BLaER1 (cell line): Measurements from ENCODE around the gene ATP6V0D1.
"Not testable (repeated sequence)": the region's sequence is repeated elsewhere in the genome, so short reads cannot be mapped to it uniquely, and the experiment has no call there.

ENCODE experiments used
- H3K27ac ChIP-seq: shearing (Covaris generic); formaldehyde crosslinking; 2 replicates; pipeline ENCODE4 v1.8.1; 2022
- H3K27me3 ChIP-seq: shearing (Covaris generic); formaldehyde crosslinking; 2 replicates; pipeline ENCODE4 v1.8.1; 2022
- H3K36me3 ChIP-seq: shearing (Covaris generic); formaldehyde crosslinking; 2 replicates; pipeline ENCODE4 v1.8.1; 2022
- H3K4me1 ChIP-seq: shearing (Covaris generic); formaldehyde crosslinking; 2 replicates; pipeline ENCODE4 v1.8.1; 2022
- H3K4me2 ChIP-seq: shearing (Covaris generic); formaldehyde crosslinking; 2 replicates; pipeline ENCODE4 v1.8.1; 2022
- H3K4me3 ChIP-seq: shearing (Covaris generic); formaldehyde crosslinking; 2 replicates; pipeline ENCODE4 v1.8.1; 2022
- H3K9ac ChIP-seq: shearing (Covaris generic); formaldehyde crosslinking; 2 replicates; pipeline ENCODE4 v1.8.1; 2022
- H3K9me3 ChIP-seq: shearing (Covaris generic); formaldehyde crosslinking; 2 replicates; pipeline ENCODE4 v1.8.1; 2022
- H4K20me1 ChIP-seq: shearing (Covaris generic); formaldehyde crosslinking; 2 replicates; pipeline ENCODE4 v1.8.1; 2022
- Cebpa-rat ChIP-seq: shearing (Covaris generic); IDR thresholded peaks from 2 replicates; pipeline ENCODE4 v1.8.1; 2022

ATP6V0D1 gene

GRCh38 chr16:67506468-67506867 lies 25.5 kb upstream of the ATP6V0D1 start:
- no peaks in the 10 kb centered on the region for H4K20me1 ChIP-seq
- H3K36me3 ChIP-seq, result no peaks in the 10 kb centered on the region
- H3K4me2 ChIP-seq, result no peak overlapping the region
- H3K9ac ChIP-seq, result no peak overlapping the region
- no peak overlapping the region for H3K4me3 ChIP-seq
- no peak for TF ChIP-seq Cebpa-rat
- peaks cover 26% of the 10 kb centered on the region for H3K4me1 ChIP-seq
- no peak overlapping the region for H3K27ac ChIP-seq
- no peaks in the 10 kb centered on the region for H3K9me3 ChIP-seq
- H3K27me3 ChIP-seq, result no peaks in the 10 kb centered on the region

- Histone ChIP-seq H3K27me3 (no peaks in the 10 kb centered on the region), H3K36me3 (peaks cover 7% of the 10 kb centered on the region; the same call in 1 of the 2 replicates), H3K9ac (peak overlapping the region; percentile 48; the same call in 1 of the 2 replicates), H3K4me3 (no peak overlapping the region), H3K27ac (peak overlapping the region; percentile 68), H3K4me1 (peaks cover 26% of the 10 kb centered on the region), H3K4me2 (peak overlapping the region; percentile 72), H4K20me1 (no peaks in the 10 kb centered on the region), H3K9me3 (no peaks in the 10 kb centered on the region)
- TF ChIP-seq Cebpa-rat, result no peak
Measured at GRCh38 chr16:67504031-67505021, 23.4 kb upstream of the ATP6V0D1 start.

- Histone ChIP-seq H3K4me3 (no peak overlapping the region), H3K4me2 (0 out of 2 replicates have a peak overlapping the region, but pooled peaks have one; percentile 2), H3K9me3 (no peaks in the 10 kb centered on the region), H3K36me3 (peaks cover 11% of the 10 kb centered on the region; the same call in 1 of the 2 replicates), H3K9ac (0 out of 2 replicates have a peak overlapping the region, but pooled peaks have one; percentile 15), H4K20me1 (no peaks in the 10 kb centered on the region), H3K4me1 (peaks cover 47% of the 10 kb centered on the region), H3K27me3 (no peaks in the 10 kb centered on the region), H3K27ac (no peak overlapping the region)
- TF ChIP-seq Cebpa-rat, result no peak
Measured at GRCh38 chr16:67499106-67499505, 18.1 kb upstream of the ATP6V0D1 start.

- Histone ChIP-seq H3K9ac (peak overlapping the region; percentile 84), H3K9me3 (peaks cover 5% of the 10 kb centered on the region; the same call in 1 of the 2 replicates), H3K4me2 (peak overlapping the region; percentile 94), H3K4me3 (no peak overlapping the region), H3K4me1 (peaks cover 96% of the 10 kb centered on the region), H3K27me3 (no peaks in the 10 kb centered on the region), H4K20me1 (no peaks in the 10 kb centered on the region), H3K36me3 (peaks cover 4% of the 10 kb centered on the region; the same call in 1 of the 2 replicates), H3K27ac (peak overlapping the region; percentile 99)
- no peak for TF ChIP-seq Cebpa-rat
Measured at GRCh38 chr16:67490335-67491096, 9.6 kb upstream of the ATP6V0D1 start.

GRCh38 chr16:67489401-67490083 lies 8.6 kb upstream of the ATP6V0D1 start:
- Histone ChIP-seq H3K4me3 (peak overlapping the region; percentile 54), H3K9me3 (peaks cover 5% of the 10 kb centered on the region; the same call in 1 of the 2 replicates), H3K9ac (peak overlapping the region; percentile 84), H3K36me3 (peaks cover 7% of the 10 kb centered on the region; the same call in 1 of the 2 replicates), H4K20me1 (no peaks in the 10 kb centered on the region), H3K4me1 (peaks cover 99% of the 10 kb centered on the region), H3K4me2 (peak overlapping the region; percentile 94), H3K27me3 (no peaks in the 10 kb centered on the region), H3K27ac (peak overlapping the region; percentile 99)
- TF ChIP-seq Cebpa-rat, result no peak

- not testable (repeated sequence) for H3K9me3 ChIP-seq, H3K27me3 ChIP-seq, H3K36me3 ChIP-seq, H4K20me1 ChIP-seq, H3K4me3 ChIP-seq
- Histone ChIP-seq H3K4me1 (peaks cover 99% of the 10 kb centered on the region), H3K9ac (peak overlapping the region; percentile 63), H3K4me2 (peak overlapping the region; percentile 94), H3K27ac (peak overlapping the region; percentile 99)
Measured at GRCh38 chr16:67487561-67487960, 6.6 kb upstream of the ATP6V0D1 start.

GRCh38 chr16:67486805-67487204 lies 5.8 kb upstream of the ATP6V0D1 start:
- TF ChIP-seq Cebpa-rat, result no peak
- Histone ChIP-seq H3K9ac (peak overlapping the region; percentile 63), H3K4me1 (peaks cover 99% of the 10 kb centered on the region), H4K20me1 (no peaks in the 10 kb centered on the region), H3K4me3 (no peak overlapping the region), H3K9me3 (peaks cover 5% of the 10 kb centered on the region; the same call in 1 of the 2 replicates), H3K4me2 (peak overlapping the region; percentile 94), H3K27ac (peak overlapping the region; percentile 99), H3K27me3 (no peaks in the 10 kb centered on the region), H3K36me3 (peaks cover 7% of the 10 kb centered on the region; the same call in 1 of the 2 replicates)

GRCh38 chr16:67483731-67484525 lies 3.0 kb upstream of the ATP6V0D1 start:
- no peaks in the 10 kb centered on the region for H3K9me3 ChIP-seq
- no peaks in the 10 kb centered on the region for H3K27me3 ChIP-seq
- peak overlapping the region; percentile 85 for H3K9ac ChIP-seq
- peaks cover 87% of the 10 kb centered on the region for H3K4me1 ChIP-seq
- no peak overlapping the region for H3K4me3 ChIP-seq
- peak overlapping the region; percentile 94 for H3K4me2 ChIP-seq
- TF ChIP-seq Cebpa-rat, result no peak
- H3K27ac ChIP-seq, result peak overlapping the region; percentile 90
- H4K20me1 ChIP-seq, result peaks cover 9% of the 10 kb centered on the region
- 0 out of 2 replicates have a peak, but pooled peaks cover 4% of the 10 kb centered on the region for H3K36me3 ChIP-seq
